Aorta (tissue), 5 donors: ENCODE results near the gene TSPY8. TPM values are rescaled to one million over a fixed set of nuclear protein-coding genes. Genes with fewer than 3 reads are reported as not detected.
"Not testable (repeated sequence)": the region's sequence is repeated elsewhere in the genome, so short reads cannot be mapped to it uniquely, and the experiment has no call there.

Experiments
- ATAC-seq: fragments of 200-7000 bp; cut with Tn5 transposase; one replicate; pipeline ENCODE4 v1.9.1; 2022; ENCODE audit warnings: moderate library complexity; ENCODE audit not compliant: low FRiP score
- DNase-seq, 2 donors: peaks; one replicate each; pipeline ENCODE4 v3.0.0-alpha.2; 2020
- H3K27ac ChIP-seq, 2 donors: one replicate each; pipeline ENCODE4 v1.5.1; 2013; ENCODE audit warnings: low read length in 2 of 2, mild to moderate bottlenecking in 2 of 2, moderate library complexity in 2 of 2, control low read depth in 1 of 2, inconsistent platforms in 1 of 2, low read depth in 1 of 2
- H3K27me3 ChIP-seq, 2 donors: one replicate each; pipeline ENCODE4 v1.6.1; 2013; ENCODE audit warnings: control low read depth in 1 of 2, low read length in 1 of 2, mild to moderate bottlenecking in 1 of 2, moderate library complexity in 1 of 2; ENCODE audit not compliant: insufficient read depth in 2 of 2, control insufficient read depth in 1 of 2
- H3K36me3 ChIP-seq, 2 donors: one replicate each; pipeline ENCODE4 v1.6.1; 2013; ENCODE audit warnings: control low read depth in 1 of 2, low read length in 1 of 2, mild to moderate bottlenecking in 1 of 2; ENCODE audit not compliant: insufficient read depth in 2 of 2, control insufficient read depth in 1 of 2
- H3K4me1 ChIP-seq, 2 donors: one replicate each; pipeline ENCODE4 v1.6.1; 2013; ENCODE audit warnings: low read length in 2 of 2, control low read depth in 1 of 2, mild to moderate bottlenecking in 1 of 2, moderate library complexity in 1 of 2; ENCODE audit not compliant: insufficient read depth in 2 of 2, control insufficient read depth in 1 of 2
- H3K4me3 ChIP-seq, 2 donors: one replicate each; pipeline ENCODE4 v1.5.1; 2013; ENCODE audit warnings: low read length in 2 of 2, control low read depth in 1 of 2, mild to moderate bottlenecking in 1 of 2
- H3K9me3 ChIP-seq: one replicate; pipeline ENCODE4 v1.6.1; 2013; ENCODE audit warnings: mild to moderate bottlenecking, low read length; ENCODE audit not compliant: control insufficient read depth
- WGBS, 2 donors: extraction: QIAGEN DNeasy Blood & Tissue Kit; methylation state at CpG; one replicate each; pipeline ENCODE4 v1.1.7; 2013; 5-methylcytosine and 5-hydroxymethylcytosine counted together
- intact Hi-C, 2 donors: fragments of 100-400 bp; cut with DNase I; formaldehyde crosslinking; loops; one replicate each; pipeline versions ENCODE4 v1.14.2 to v1.15.0; 2022
- long read RNA-seq, 2 donors: library from polyadenylated mRNA; unstranded; transcript quantifications; one replicate each; pipeline ENCODE4 v2.0.0, GENCODE V29; 2020 to 2021
- polyA plus RNA-seq, 2 donors: library from polyadenylated mRNA; stranded (reverse); fragments of 200-250 nt; gene quantifications; one replicate each; pipeline ENCODE4 v1.2.3, GENCODE V29; 2013
- total RNA-seq, 2 donors: library from RNA; stranded (reverse); fragmentation: NEBNext Ultra II Directional; extraction: Animal tissue kit (Norgen Biotek cat#: 25700); gene quantifications; one replicate each; pipeline ENCODE4 v1.2.1, GENCODE V29; 2021
- donor health status: healthy with polysubstance abuse.
- donor health status: Bipolar disorder and iron deficiency.
- donor health status: DM: no; HTN: no; CAD: no.
- donor health status: DM: no; HTN: no; CAD: no.
- donor health status: DM: yes; HTN: yes; CAD: no.

TSPY8 gene, protein sequence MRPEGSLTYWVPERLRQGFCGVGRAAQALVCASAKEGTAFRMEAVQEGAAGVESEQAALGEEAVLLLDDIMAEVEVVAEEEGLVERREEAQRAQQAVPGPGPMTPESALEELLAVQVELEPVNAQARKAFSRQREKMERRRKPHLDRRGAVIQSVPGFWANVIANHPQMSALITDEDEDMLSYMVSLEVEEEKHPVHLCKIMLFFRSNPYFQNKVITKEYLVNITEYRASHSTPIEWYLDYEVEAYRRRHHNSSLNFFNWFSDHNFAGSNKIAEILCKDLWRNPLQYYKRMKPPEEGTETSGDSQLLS
- not detected for total RNA-seq
- not detected for polyA plus RNA-seq
- long read RNA-seq, donor 1 = 0 reads
- long read RNA-seq, donor 2 = 0 reads

DNA sequence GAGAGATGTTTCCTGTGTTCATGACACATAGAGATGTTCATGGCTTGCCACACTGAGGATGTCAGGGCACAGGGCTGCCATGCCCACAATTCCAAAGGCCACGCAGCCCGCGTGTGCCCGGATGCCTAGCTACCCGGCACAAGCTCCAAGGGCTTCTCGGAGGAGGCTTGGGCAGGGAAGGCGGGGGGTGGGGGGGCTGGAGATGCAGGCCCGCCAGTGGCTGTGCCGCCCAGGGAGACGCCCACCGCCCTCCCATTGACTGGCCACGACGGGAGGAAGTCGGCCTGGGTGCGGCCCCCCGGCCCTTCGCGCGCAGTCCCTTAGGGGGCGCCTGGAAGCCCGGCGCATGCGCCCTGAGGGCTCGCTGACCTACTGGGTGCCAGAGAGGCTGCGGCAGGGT lies at the start of gene TSPY8:
Gene TSPY8, plus strand, starts transcription at position 301 of the 400 bp plus-strand sequence. Its CDS starts 46 bp downstream, at position 347.
- DNase-seq, H3K36me3 ChIP-seq, H3K27me3 ChIP-seq, H3K4me1 ChIP-seq, H3K9me3 ChIP-seq, H3K27ac ChIP-seq, intact Hi-C loops, ATAC-seq, H3K4me3 ChIP-seq: not testable (repeated sequence)
- WGBS, 2 donors = 83% methylated on average over 10 of the region's 25 CpGs; no CpG with 5 or more reads in 1 of the 2 donors

DNA sequence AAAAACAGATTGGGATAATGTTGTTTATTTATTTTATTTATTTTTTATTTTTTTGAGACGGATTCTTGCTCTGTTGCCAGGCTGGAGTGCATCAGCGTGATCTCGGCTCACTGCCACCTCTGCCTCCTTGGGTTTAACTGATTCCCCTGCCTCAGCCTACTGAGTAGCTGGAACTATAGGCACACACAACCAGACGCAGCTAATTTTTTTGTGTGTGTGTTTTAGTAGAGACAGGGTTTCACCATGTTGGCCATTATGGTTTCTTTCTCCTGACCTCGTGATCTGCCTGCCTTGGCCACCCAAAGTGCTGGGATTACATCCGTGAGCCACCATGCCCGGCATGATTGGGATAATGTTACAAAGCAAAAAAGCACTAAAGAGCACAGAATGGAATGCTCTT lies 36.6 kb upstream of the TSPY8 start:
- WGBS, 2 donors = 61% methylated on average over 7 of the region's 7 CpGs; no CpG with 5 or more reads in 1 of the 2 donors
- H3K4me3 ChIP-seq = no peak overlapping the region
- ATAC-seq = no peak

DNA sequence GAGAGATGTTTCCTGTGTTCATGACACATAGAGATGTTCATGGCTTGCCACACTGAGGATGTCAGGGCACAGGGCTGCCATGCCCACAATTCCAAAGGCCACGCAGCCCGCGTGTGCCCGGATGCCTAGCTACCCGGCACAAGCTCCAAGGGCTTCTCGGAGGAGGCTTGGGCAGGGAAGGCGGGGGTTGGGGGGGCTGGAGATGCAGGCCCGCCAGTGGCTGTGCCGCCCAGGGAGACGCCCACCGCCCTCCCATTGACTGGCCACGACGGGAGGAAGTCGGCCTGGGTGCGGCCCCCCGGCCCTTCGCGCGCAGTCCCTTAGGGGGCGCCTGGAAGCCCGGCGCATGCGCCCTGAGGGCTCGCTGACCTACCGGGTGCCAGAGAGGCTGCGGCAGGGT lies 20.4 kb upstream of the TSPY8 start, which contains the start of gene TSPY4:
Gene TSPY4, plus strand, starts transcription at position 301 of the 400 bp plus-strand sequence. Its CDS starts 46 bp downstream, at position 347.
- H3K4me1 ChIP-seq, H3K27ac ChIP-seq, H3K27me3 ChIP-seq, H3K9me3 ChIP-seq, H3K4me3 ChIP-seq, H3K36me3 ChIP-seq, ATAC-seq, intact Hi-C loops, DNase-seq: not testable (repeated sequence)
- WGBS, 2 donors = 86% methylated on average over 13 of the region's 26 CpGs; no CpG with 5 or more reads in 1 of the 2 donors

More for the DNA sequence above, 36.6 kb upstream of the TSPY8 start:
- Histone ChIP-seq H3K9me3 (no peaks in the 10 kb centered on the region), H3K27me3 (no peaks in the 10 kb centered on the region), H3K4me1 (no peaks in the 10 kb centered on the region), H3K36me3 (no peaks in the 10 kb centered on the region), H3K27ac (no peak overlapping the region)
- DNase-seq = no peak
- intact Hi-C loops = no loop called here

DNA sequence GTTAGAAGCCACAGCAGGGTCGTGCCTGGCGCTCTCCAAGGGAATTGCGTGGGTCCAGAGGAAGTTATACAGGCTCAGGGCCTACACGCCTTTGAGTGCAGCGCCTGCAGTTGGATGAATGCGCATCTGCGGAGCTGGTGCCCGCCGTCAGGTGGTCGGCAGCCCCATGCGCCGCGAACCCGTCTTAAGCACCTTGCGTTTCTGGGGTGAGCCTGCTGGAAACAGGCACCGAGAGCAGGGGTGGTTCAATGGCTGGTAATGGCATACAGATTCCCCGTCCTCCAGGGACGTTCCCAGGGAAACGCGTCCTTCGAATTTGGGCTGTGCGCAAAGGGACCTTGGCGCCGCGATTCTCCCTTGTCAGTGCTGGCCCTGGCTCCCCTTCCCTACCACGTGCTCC lies 38.9 kb downstream of the TSPY8 start:
- DNase-seq, ATAC-seq, H3K4me1 ChIP-seq, H3K27ac ChIP-seq, H3K36me3 ChIP-seq, H3K27me3 ChIP-seq, H3K9me3 ChIP-seq, intact Hi-C loops, H3K4me3 ChIP-seq: not testable (repeated sequence)
- WGBS, 2 donors = 86% methylated on average over 13 of the region's 26 CpGs; no CpG with 5 or more reads in 1 of the 2 donors

DNA sequence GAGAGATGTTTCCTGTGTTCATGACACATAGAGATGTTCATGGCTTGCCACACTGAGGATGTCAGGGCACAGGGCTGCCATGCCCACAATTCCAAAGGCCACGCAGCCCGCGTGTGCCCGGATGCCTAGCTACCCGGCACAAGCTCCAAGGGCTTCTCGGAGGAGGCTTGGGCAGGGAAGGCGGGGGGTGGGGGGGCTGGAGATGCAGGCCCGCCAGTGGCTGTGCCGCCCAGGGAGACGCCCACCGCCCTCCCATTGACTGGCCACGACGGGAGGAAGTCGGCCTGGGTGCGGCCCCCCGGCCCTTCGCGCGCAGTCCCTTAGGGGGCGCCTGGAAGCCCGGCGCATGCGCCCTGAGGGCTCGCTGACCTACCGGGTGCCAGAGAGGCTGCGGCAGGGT lies 40.5 kb downstream of the TSPY8 start, which contains the start of gene TSPY3:
Gene TSPY3, plus strand, starts transcription at position 301 of the 400 bp plus-strand sequence. Its CDS starts 46 bp downstream, at position 347.
- DNase-seq, H3K4me3 ChIP-seq, H3K4me1 ChIP-seq, H3K27ac ChIP-seq, H3K9me3 ChIP-seq, H3K27me3 ChIP-seq, ATAC-seq, H3K36me3 ChIP-seq, intact Hi-C loops: not testable (repeated sequence)
- WGBS, 2 donors = no CpG with 5 or more reads among the region's 26 CpGs

Other genes with a start within 250 kb of the TSPY8 start
- gene TSPY4, start 20.3 kb upstream of the TSPY8 start, total RNA-seq = not detected
- not detected for gene TSPY4, start 20.3 kb upstream of the TSPY8 start, polyA plus RNA-seq
- gene TSPY3, start 40.6 kb downstream of the TSPY8 start, total RNA-seq = not detected
- not detected for gene TSPY3, start 40.6 kb downstream of the TSPY8 start, polyA plus RNA-seq
- gene TSPY1, start 109.2 kb downstream of the TSPY8 start, total RNA-seq = not detected
- gene TSPY1, start 109.2 kb downstream of the TSPY8 start, polyA plus RNA-seq = not detected
- not detected for gene TSPY9, start 129.5 kb downstream of the TSPY8 start, total RNA-seq
- not detected for gene TSPY9, start 129.5 kb downstream of the TSPY8 start, polyA plus RNA-seq
- not detected for gene TSPY10, start 170.1 kb downstream of the TSPY8 start, total RNA-seq
- gene TSPY10, start 170.1 kb downstream of the TSPY8 start, polyA plus RNA-seq = not detected